ENCODE measurements around the gene POFUT2.
A peak's percentile ranks its signal among the peaks of the same experiment; 100 is the strongest.

POFUT2 gene

GRCh38 chr21:45300786-45301520, 13.3 kb upstream of the POFUT2 start:
- WGBS (ENCODE audit: insufficient coverage), result 87% methylated on average over 35 of the region's 43 CpGs
- POLR2A ChIA-PET, result no interaction called here
- Histone ChIP-seq H3K27me3 (replicated peaks in 2 of 5; ENCODE audit: control insufficient read depth in 4 of 5, insufficient read depth in 5 of 5, low read length in 4 of 5) (no peaks in the 10 kb centered on the region), H3K4me3 (ENCODE audit: control insufficient read depth in 1 of 7, extremely low read depth in 1 of 7, insufficient read depth in 4 of 7, low read depth in 2 of 7, low read length in 6 of 7) (no peak overlapping the region), H3K36me3 (ENCODE audit: control insufficient read depth in 4 of 4, insufficient read depth in 4 of 4, low read length in 3 of 4) (no peaks in the 10 kb centered on the region), H3K27ac (ENCODE audit: insufficient read depth in 1 of 2, low read depth in 1 of 2, low read length in 2 of 2, poor library complexity in 1 of 2, severe bottlenecking in 2 of 2) (no peak overlapping the region), H3K4me1 (ENCODE audit: control extremely low read depth in 1 of 4, control insufficient read depth in 4 of 4, insufficient read depth in 4 of 4, low read length in 3 of 4) (peaks cover 0 to 16% (median 5%) of the 10 kb centered on the region in 4 experiments), H3K9me3 (ENCODE audit: control extremely low read depth in 1 of 5, control insufficient read depth in 4 of 5, insufficient read depth in 2 of 5, low read depth in 1 of 5, low read length in 4 of 5) (peaks cover 0 to 2% (median 0%) of the 10 kb centered on the region in 5 experiments)
- CTCF ChIA-PET, result no interaction called here
- DNase-seq, result no peak

- CTCF ChIA-PET, result interaction anchor here (1.0 kb wide), 1 partner anchor 140 kb away, joined by 3 read pairs; no protein-coding TSS in a partner anchor
- H3K27ac ChIP-seq (ENCODE audit: insufficient read depth in 1 of 2, low read depth in 1 of 2, low read length in 2 of 2, poor library complexity in 1 of 2, severe bottlenecking in 2 of 2), result peak overlapping the region in 1 of 2 experiments; percentile 26
- POLR2A ChIA-PET, result no interaction called here
- peaks cover 0 to 2% (median 0%) of the 10 kb centered on the region in 5 experiments for H3K9me3 ChIP-seq (ENCODE audit: control extremely low read depth in 1 of 5, control insufficient read depth in 4 of 5, insufficient read depth in 2 of 5, low read depth in 1 of 5, low read length in 4 of 5)
- H3K27me3 ChIP-seq (replicated peaks in 2 of 5; ENCODE audit: control insufficient read depth in 4 of 5, insufficient read depth in 5 of 5, low read length in 4 of 5), result no peaks in the 10 kb centered on the region
- WGBS (ENCODE audit: insufficient coverage), result 96% methylated on average over 32 of the region's 34 CpGs
- H3K4me1 ChIP-seq (ENCODE audit: control extremely low read depth in 1 of 4, control insufficient read depth in 4 of 4, insufficient read depth in 4 of 4, low read length in 3 of 4), result peaks cover 0 to 19% (median 5%) of the 10 kb centered on the region in 4 experiments
- H3K36me3 ChIP-seq (ENCODE audit: control insufficient read depth in 4 of 4, insufficient read depth in 4 of 4, low read length in 3 of 4), result no peaks in the 10 kb centered on the region
- no peak for DNase-seq
- no peak overlapping the region for H3K4me3 ChIP-seq (ENCODE audit: control insufficient read depth in 1 of 7, extremely low read depth in 1 of 7, insufficient read depth in 4 of 7, low read depth in 2 of 7, low read length in 6 of 7)
Observed at GRCh38 chr21:45299864-45300785, 12.4 kb upstream of the POFUT2 start.

GRCh38 chr21:45299026-45299863, 11.6 kb upstream of the POFUT2 start:
- 97% methylated on average over 18 of the region's 22 CpGs for WGBS (ENCODE audit: insufficient coverage)
- ChIA-PET POLR2A (no interaction called here), CTCF (interaction anchor here (1.0 to 1.1 kb wide), 2 partner anchors 141 to 160 kb away, joined by 3 read pairs; no protein-coding TSS in a partner anchor)
- DNase-seq, result no peak
- Histone ChIP-seq H3K9me3 (ENCODE audit: control extremely low read depth in 1 of 5, control insufficient read depth in 4 of 5, insufficient read depth in 2 of 5, low read depth in 1 of 5, low read length in 4 of 5) (peaks cover 0 to 2% (median 0%) of the 10 kb centered on the region in 5 experiments), H3K36me3 (ENCODE audit: control insufficient read depth in 4 of 4, insufficient read depth in 4 of 4, low read length in 3 of 4) (no peaks in the 10 kb centered on the region), H3K27ac (ENCODE audit: insufficient read depth in 1 of 2, low read depth in 1 of 2, low read length in 2 of 2, poor library complexity in 1 of 2, severe bottlenecking in 2 of 2) (peak overlapping the region in 1 of 2 experiments; percentile 26), H3K27me3 (replicated peaks in 2 of 5; ENCODE audit: control insufficient read depth in 4 of 5, insufficient read depth in 5 of 5, low read length in 4 of 5) (no peaks in the 10 kb centered on the region), H3K4me3 (ENCODE audit: control insufficient read depth in 1 of 7, extremely low read depth in 1 of 7, insufficient read depth in 4 of 7, low read depth in 2 of 7, low read length in 6 of 7) (no peak overlapping the region), H3K4me1 (ENCODE audit: control extremely low read depth in 1 of 4, control insufficient read depth in 4 of 4, insufficient read depth in 4 of 4, low read length in 3 of 4) (peaks cover 0 to 28% (median 7%) of the 10 kb centered on the region in 4 experiments)

- Histone ChIP-seq H3K27ac (ENCODE audit: insufficient read depth in 1 of 2, low read depth in 1 of 2, low read length in 2 of 2, poor library complexity in 1 of 2, severe bottlenecking in 2 of 2) (no peak overlapping the region), H3K27me3 (replicated peaks in 2 of 5; ENCODE audit: control insufficient read depth in 4 of 5, insufficient read depth in 5 of 5, low read length in 4 of 5) (no peaks in the 10 kb centered on the region), H3K9me3 (ENCODE audit: control extremely low read depth in 1 of 5, control insufficient read depth in 4 of 5, insufficient read depth in 2 of 5, low read depth in 1 of 5, low read length in 4 of 5) (peaks cover 0 to 2% (median 0%) of the 10 kb centered on the region in 5 experiments), H3K4me1 (ENCODE audit: control extremely low read depth in 1 of 4, control insufficient read depth in 4 of 4, insufficient read depth in 4 of 4, low read length in 3 of 4) (peaks cover 0 to 40% (median 10%) of the 10 kb centered on the region in 4 experiments), H3K36me3 (ENCODE audit: control insufficient read depth in 4 of 4, insufficient read depth in 4 of 4, low read length in 3 of 4) (no peaks in the 10 kb centered on the region), H3K4me3 (ENCODE audit: control insufficient read depth in 1 of 7, extremely low read depth in 1 of 7, insufficient read depth in 4 of 7, low read depth in 2 of 7, low read length in 6 of 7) (no peak overlapping the region)
- POLR2A ChIA-PET, result no interaction called here
- CTCF ChIA-PET, result interaction anchor here (1.1 to 1.3 kb wide), 2 partner anchors 10 to 159 kb away, joined by 3 to 4 read pairs; no protein-coding TSS in a partner anchor
- WGBS (ENCODE audit: insufficient coverage), result 100% methylated on average over 3 of the region's 4 CpGs
- no peak for DNase-seq
Observed at GRCh38 chr21:45297869-45298268, 10.2 kb upstream of the POFUT2 start.

GRCh38 chr21:45297329-45297728, 9.6 kb upstream of the POFUT2 start:
- no peak overlapping the region for H3K4me3 ChIP-seq (ENCODE audit: control insufficient read depth in 1 of 7, extremely low read depth in 1 of 7, insufficient read depth in 4 of 7, low read depth in 2 of 7, low read length in 6 of 7)
- H3K9me3 ChIP-seq (ENCODE audit: control extremely low read depth in 1 of 5, control insufficient read depth in 4 of 5, insufficient read depth in 2 of 5, low read depth in 1 of 5, low read length in 4 of 5), result peaks cover 0 to 2% (median 0%) of the 10 kb centered on the region in 5 experiments
- H3K27ac ChIP-seq (ENCODE audit: insufficient read depth in 1 of 2, low read depth in 1 of 2, low read length in 2 of 2, poor library complexity in 1 of 2, severe bottlenecking in 2 of 2), result no peak overlapping the region
- peaks cover 0 to 42% (median 15%) of the 10 kb centered on the region in 4 experiments for H3K4me1 ChIP-seq (ENCODE audit: control extremely low read depth in 1 of 4, control insufficient read depth in 4 of 4, insufficient read depth in 4 of 4, low read length in 3 of 4)
- no peaks in the 10 kb centered on the region for H3K36me3 ChIP-seq (ENCODE audit: control insufficient read depth in 4 of 4, insufficient read depth in 4 of 4, low read length in 3 of 4)
- CTCF ChIA-PET, result interaction anchor here (1.3 to 1.4 kb wide), 2 partner anchors 11 to 159 kb away, joined by 4 to 5 read pairs; no protein-coding TSS in a partner anchor
- no peak for DNase-seq
- POLR2A ChIA-PET, result no interaction called here
- no peaks in the 10 kb centered on the region for H3K27me3 ChIP-seq (replicated peaks in 2 of 5; ENCODE audit: control insufficient read depth in 4 of 5, insufficient read depth in 5 of 5, low read length in 4 of 5)
- 79% methylated on average over 7 of the region's 9 CpGs for WGBS (ENCODE audit: insufficient coverage)

- Histone ChIP-seq H3K9me3 (ENCODE audit: control extremely low read depth in 1 of 5, control insufficient read depth in 4 of 5, insufficient read depth in 2 of 5, low read depth in 1 of 5, low read length in 4 of 5) (peaks cover 0 to 2% (median 0%) of the 10 kb centered on the region in 5 experiments), H3K36me3 (ENCODE audit: control insufficient read depth in 4 of 4, insufficient read depth in 4 of 4, low read length in 3 of 4) (no peaks in the 10 kb centered on the region), H3K4me3 (ENCODE audit: control insufficient read depth in 1 of 7, extremely low read depth in 1 of 7, insufficient read depth in 4 of 7, low read depth in 2 of 7, low read length in 6 of 7) (no peak overlapping the region), H3K27ac (ENCODE audit: insufficient read depth in 1 of 2, low read depth in 1 of 2, low read length in 2 of 2, poor library complexity in 1 of 2, severe bottlenecking in 2 of 2) (no peak overlapping the region), H3K4me1 (ENCODE audit: control extremely low read depth in 1 of 4, control insufficient read depth in 4 of 4, insufficient read depth in 4 of 4, low read length in 3 of 4) (peaks cover 0 to 40% (median 17%) of the 10 kb centered on the region in 4 experiments), H3K27me3 (replicated peaks in 2 of 5; ENCODE audit: control insufficient read depth in 4 of 5, insufficient read depth in 5 of 5, low read length in 4 of 5) (no peaks in the 10 kb centered on the region)
- 96% methylated on average over 4 of the region's 7 CpGs for WGBS (ENCODE audit: insufficient coverage)
- POLR2A ChIA-PET, result no interaction called here
- no peak for DNase-seq
- CTCF ChIA-PET, result interaction anchor here (1.4 kb wide), 1 partner anchor 159 kb away, joined by 5 read pairs; no protein-coding TSS in a partner anchor
Observed at GRCh38 chr21:45296638-45297037, 8.9 kb upstream of the POFUT2 start.

All from common myeloid progenitor, CD34-positive (primary cell).